H1 (cell line): ENCODE results near the gene DYRK1A. TPM values are rescaled to one million over a fixed set of nuclear protein-coding genes. Genes with fewer than 3 reads are reported as not detected.

Experiments used
- CTCF ChIA-PET: fragments of 300-600 bp; sonication (Branson Sonifier 250); formaldehyde crosslinking; loops from one replicate; lab custom pipeline; 2021; ENCODE audit not compliant: partially characterized antibody; lab: Charles Lee
- POLR2A ChIA-PET: fragments of 300-600 bp; sonication (Branson Sonifier 250); formaldehyde crosslinking; loops from one replicate; lab custom pipeline; 2021; ENCODE audit warnings: inconsistent platforms; ENCODE audit not compliant: partially characterized antibody; lab: Charles Lee
- DNase-seq, 2 experiments: peaks; one replicate each; pipeline versions ENCODE4 v3.0.0 to v3.0.0-alpha.2; 2010 to 2022; ENCODE audit warnings: low spot score in 2 of 2, low read depth in 1 of 2, mixed read lengths in 1 of 2
- FAIRE-seq: peaks from 2 replicates; lab custom pipeline; 2011; peaks lifted over from hg19 to GRCh38; lab: Jason Lieb, UNC
- H2AFZ ChIP-seq: 2 replicates; pipeline ENCODE4 v1.8.1; 2012; ENCODE audit warnings: low read length, inconsistent platforms
- H2AK5ac ChIP-seq: 2 replicates; pipeline ENCODE4 v1.6.1; 2013; ENCODE audit warnings: low read depth, low read length
- H2BK120ac ChIP-seq: replicated peaks from 2 replicates; pipeline ENCODE3; 2013; ENCODE audit warnings: low read depth, low read length, inconsistent platforms
- H2BK12ac ChIP-seq: 2 replicates; pipeline ENCODE4 v1.6.1; 2013; ENCODE audit warnings: low read depth, low read length
- H2BK15ac ChIP-seq: 2 replicates; pipeline ENCODE4 v1.6.1; 2013; ENCODE audit warnings: low read length
- H2BK20ac ChIP-seq: 2 replicates; pipeline ENCODE4 v1.6.1; 2013; ENCODE audit warnings: low read length
- H2BK5ac ChIP-seq: 2 replicates; pipeline ENCODE4 v1.6.1; 2013; ENCODE audit warnings: low read depth, low read length
- H3K14ac ChIP-seq: 2 replicates; pipeline ENCODE4 v1.6.1; 2013; ENCODE audit warnings: inconsistent platforms; ENCODE audit not compliant: insufficient read length
- H3K18ac ChIP-seq: 2 replicates; pipeline ENCODE4 v1.6.1; 2013; ENCODE audit warnings: low read length; ENCODE audit errors: extremely low read depth
- H3K23ac ChIP-seq: 2 replicates; pipeline ENCODE4 v1.6.1; 2013; ENCODE audit warnings: inconsistent platforms; ENCODE audit not compliant: insufficient read length
- H3K23me2 ChIP-seq: 2 replicates; pipeline ENCODE4 v1.6.1; 2013; ENCODE audit warnings: low read depth, low read length
- H3K27ac ChIP-seq: 2 replicates; pipeline ENCODE4 v1.6.1; 2011; ENCODE audit warnings: low read depth, low read length, inconsistent platforms
- H3K27me3 ChIP-seq, 4 experiments: replicated peaks in 1 of 4; 1 replicate in 1 of 4; 2 replicates in 3 of 4; pipeline versions ENCODE4 v1.6.1 to v1.8.1; 2011 to 2013; ENCODE audit warnings: low read length in 3 of 4, mild to moderate bottlenecking in 3 of 4, inconsistent platforms in 2 of 4, mixed read lengths in 2 of 4, moderate library complexity in 1 of 4; ENCODE audit not compliant: control insufficient read depth in 3 of 4, insufficient read depth in 3 of 4; ENCODE audit errors: extremely low read depth in 1 of 4
- H3K36me3 ChIP-seq, 4 experiments: 2 replicates each; pipeline versions ENCODE4 v1.6.1 to v1.8.1; 2011 to 2013; ENCODE audit warnings: mild to moderate bottlenecking in 4 of 4, low read length in 3 of 4, moderate library complexity in 2 of 4, control low read depth in 1 of 4, inconsistent platforms in 1 of 4; ENCODE audit not compliant: insufficient read depth in 4 of 4, control insufficient read depth in 2 of 4
- H3K4ac ChIP-seq: replicated peaks from 2 replicates; pipeline ENCODE3; 2013; ENCODE audit warnings: low read length, low read depth, mixed read lengths, inconsistent platforms; ENCODE audit not compliant: insufficient read length
- H3K4me1 ChIP-seq, 4 experiments: replicated peaks in 1 of 4; 1 replicate in 1 of 4; 2 replicates in 3 of 4; pipeline versions ENCODE4 v1.6.1 to v1.8.1; 2011 to 2013; ENCODE audit warnings: low read length in 3 of 4, inconsistent platforms in 2 of 4, mixed read lengths in 1 of 4; ENCODE audit not compliant: insufficient read depth in 4 of 4, control insufficient read depth in 3 of 4
- H3K4me2 ChIP-seq, 2 experiments: 2 replicates each; pipeline versions ENCODE4 v1.6.1 to v1.8.1; 2011 to 2013; ENCODE audit warnings: low read depth in 2 of 2, low read length in 2 of 2, control low read depth in 1 of 2, inconsistent platforms in 1 of 2, mild to moderate bottlenecking in 1 of 2; ENCODE audit not compliant: insufficient read depth in 1 of 2
- H3K4me3 ChIP-seq, 4 experiments: fragments of 200-600, 300-600 bp in 1 of 4; sonication (generic), shearing (Covaris generic), sonication (Bioruptor Twin) in 1 of 4; 2 replicates each; pipeline versions ENCODE4 v1.5.1 to v1.8.1; 2011 to 2016; ENCODE audit warnings: low read length in 4 of 4, low read depth in 3 of 4, control low read depth in 2 of 4, inconsistent platforms in 2 of 4, mild to moderate bottlenecking in 2 of 4, mixed read lengths in 1 of 4, moderate library complexity in 1 of 4; ENCODE audit not compliant: insufficient read depth in 2 of 4; ENCODE audit errors: extremely low read depth in 1 of 4
- H3K56ac ChIP-seq: replicated peaks from 2 replicates; pipeline ENCODE3; 2013; ENCODE audit warnings: low read depth, mild to moderate bottlenecking, mixed read lengths, low read length, inconsistent platforms; ENCODE audit not compliant: insufficient read length
- H3K79me1 ChIP-seq: 2 replicates; pipeline ENCODE4 v1.6.1; 2013; ENCODE audit warnings: low read depth, low read length, control low read depth
- H3K79me2 ChIP-seq, 2 experiments: 2 replicates each; pipeline versions ENCODE4 v1.6.1 to v1.8.1; 2012 to 2013; ENCODE audit warnings: low read length in 2 of 2, mild to moderate bottlenecking in 2 of 2, inconsistent platforms in 1 of 2; ENCODE audit not compliant: insufficient read depth in 2 of 2, control insufficient read depth in 1 of 2
- H3K9ac ChIP-seq, 4 experiments: replicated peaks in 1 of 4; 1 replicate in 1 of 4; 2 replicates in 3 of 4; pipeline versions ENCODE4 v1.6.1 to v1.8.1; 2011 to 2013; ENCODE audit warnings: low read depth in 3 of 4, low read length in 3 of 4, control low read depth in 2 of 4, mild to moderate bottlenecking in 2 of 4, moderate library complexity in 2 of 4, inconsistent platforms in 1 of 4; ENCODE audit errors: extremely low read depth in 1 of 4
- H3K9me3 ChIP-seq, 2 experiments: 2 replicates each; pipeline versions ENCODE4 v1.6.1 to v1.8.1; 2012 to 2013; ENCODE audit warnings: mild to moderate bottlenecking in 2 of 2, moderate library complexity in 2 of 2, control low read depth in 1 of 2, inconsistent platforms in 1 of 2, low read depth in 1 of 2, low read length in 1 of 2, mixed read lengths in 1 of 2; ENCODE audit not compliant: insufficient read depth in 2 of 2
- H4K20me1 ChIP-seq, 2 experiments: replicated peaks in 1 of 2; 2 replicates each; pipeline versions ENCODE3 to v1.8.1; 2011 to 2013; ENCODE audit warnings: inconsistent platforms in 2 of 2, low read length in 2 of 2, mild to moderate bottlenecking in 1 of 2; ENCODE audit not compliant: insufficient read depth in 2 of 2, control insufficient read depth in 1 of 2
- H4K5ac ChIP-seq: 2 replicates; pipeline ENCODE4 v1.6.1; 2013; ENCODE audit warnings: low read length, low read depth, mixed read lengths, inconsistent platforms; ENCODE audit not compliant: insufficient read length
- H4K8ac ChIP-seq: 2 replicates; pipeline ENCODE4 v1.8.0; 2013; ENCODE audit warnings: mild to moderate bottlenecking, moderate library complexity, low read length, inconsistent platforms; ENCODE audit not compliant: insufficient read depth; ENCODE audit errors: extremely low read depth
- H4K91ac ChIP-seq: replicated peaks from 2 replicates; pipeline ENCODE3; 2013; ENCODE audit warnings: low read length, mixed read lengths, inconsistent platforms; ENCODE audit not compliant: insufficient read length
- CREB1 ChIP-seq: IDR thresholded peaks from 2 replicates; pipeline ENCODE4 v1.6.1; 2012; ENCODE audit warnings: inconsistent platforms
- CTBP2 ChIP-seq: IDR thresholded peaks from 2 replicates; pipeline ENCODE4 v1.7.0; 2011; ENCODE audit warnings: borderline replicate concordance, mild to moderate bottlenecking, moderate library complexity, mixed read lengths, low read length; ENCODE audit not compliant: insufficient read depth, insufficient read length
- KDM4A ChIP-seq: IDR thresholded peaks from one replicate; pipeline ENCODE4 v1.7.1; 2012; ENCODE audit warnings: low read depth, mild to moderate bottlenecking, moderate library complexity, low read length, inconsistent platforms; ENCODE audit not compliant: severe bottlenecking
- KDM5A ChIP-seq: fragments of 200-600 bp; IDR thresholded peaks from 2 replicates; pipeline ENCODE4 v1.7.1; 2012; ENCODE audit warnings: mild to moderate bottlenecking, low read length, inconsistent platforms, mixed read lengths
- POU5F1 ChIP-seq: IDR thresholded peaks from 2 replicates; pipeline ENCODE4 v1.6.1; 2011; ENCODE audit warnings: low read depth, mild to moderate bottlenecking, low read length, moderate library complexity
- TAF1 ChIP-seq: IDR thresholded peaks from 2 replicates; pipeline ENCODE4 v1.6.1; 2011; ENCODE audit warnings: mild to moderate bottlenecking, low read depth, low read length
- WGBS, 2 experiments: shearing (Covaris generic) in 1 of 2; methylation state at CpG; one replicate each; pipeline versions ENCODE4 v1.1.6 to v1.1.7; 2013 to 2015; ENCODE audit warnings: low lambda C conversion rate in 2 of 2, mixed read lengths in 2 of 2, inconsistent platforms in 1 of 2, low coverage in 1 of 2, missing lambda C conversion rate in 1 of 2; ENCODE audit not compliant: insufficient replicate concordance in 2 of 2, insufficient coverage in 1 of 2, insufficient read length in 1 of 2; ENCODE audit errors: extremely low coverage in 1 of 2, missing lambda C conversion rate in 1 of 2; 5-methylcytosine and 5-hydroxymethylcytosine counted together
- polyA plus RNA-seq, 7 experiments: library from polyadenylated mRNA; depleted of rRNA in 3 of 7; stranded (reverse) in 5 of 7; unstranded in 2 of 7; fragments of >200 nt in 5 of 7; fragments of 200-250 nt in 2 of 7; gene quantifications; 1 replicate in 5 of 7; 2 replicates in 1 of 7; 4 replicates in 1 of 7; pipeline versions ENCODE4 v1.2.1 to v1.2.3, GENCODE V29; 2011 to 2013; ENCODE audit warnings: missing spikeins in 2 of 7, mixed read lengths in 2 of 7
- total RNA-seq: library from RNA; stranded (reverse); fragmentation: NEBNext Ultra II Directional; extraction: Animal tissue kit (Norgen Biotek cat#: 25700); gene quantifications from 2 replicates; pipeline ENCODE4 v1.2.1, GENCODE V29; 2021

The DYRK1A gene
- total and polyA plus RNA-seq, 2 of the 8 experiments (the other 6 are each of a cell fraction or from before 2014, with no cell fraction given) = 61.1 to 62.2 TPM

DNA sequence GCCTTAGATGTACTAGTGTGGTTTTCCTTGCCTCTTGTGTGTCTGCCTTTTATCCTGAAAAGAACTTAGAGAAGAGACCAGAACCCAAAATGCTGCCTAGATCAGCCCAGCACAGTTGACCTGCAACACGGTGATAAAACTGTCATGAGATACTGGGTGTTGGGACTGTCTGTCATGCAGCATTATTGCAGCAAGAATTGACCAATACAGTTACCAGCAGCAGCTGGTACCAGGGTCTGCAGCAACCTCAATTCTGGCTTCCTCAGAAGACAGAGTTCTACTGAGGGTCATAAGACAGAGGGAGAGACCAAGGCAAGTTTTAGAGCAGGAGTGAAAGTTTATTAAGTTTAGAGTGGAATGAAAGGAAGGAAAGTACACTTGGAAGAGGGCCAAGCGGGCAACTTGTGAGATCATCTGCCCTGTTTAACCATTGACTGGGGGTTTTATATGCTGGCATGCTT lies 182.0 kb downstream of the DYRK1A start:
- H3K79me2 ChIP-seq = no peaks in the 10 kb centered on the region
- TF ChIP-seq TAF1 (no peak), KDM4A (no peak), POU5F1 (no peak), CREB1 (no peak), CTBP2 (no peak), KDM5A (no peak)

More for the DNA sequence above, 182.0 kb downstream of the DYRK1A start:
- Histone ChIP-seq H3K4me1 (peaks cover 0 to 7% (median 2%) of the 10 kb centered on the region in 4 experiments; a peak in 4 of 7 replicates), H4K5ac (no peak overlapping the region), H2BK20ac (no peak overlapping the region), H3K4me2 (no peak overlapping the region), H4K8ac (no peak overlapping the region), H3K36me3 (no peaks in the 10 kb centered on the region), H3K4ac (no peak overlapping the region), H3K79me1 (no peaks in the 10 kb centered on the region), H3K9ac (no peak overlapping the region), H3K27me3 (no peaks in the 10 kb centered on the region), H3K4me3 (no peak overlapping the region), H2BK12ac (no peak overlapping the region), H4K20me1 (no peaks in the 10 kb centered on the region), H3K56ac (no peak overlapping the region), H3K23me2 (no peaks in the 10 kb centered on the region), H2BK15ac (no peak overlapping the region), H2AFZ (no peak overlapping the region), H3K14ac (no peak overlapping the region), H2BK120ac (no peak overlapping the region), H3K18ac (no peak overlapping the region), H2BK5ac (no peak overlapping the region), H3K23ac (no peak overlapping the region), H2AK5ac (no peak overlapping the region), H3K9me3 (no peaks in the 10 kb centered on the region), H3K27ac (no peak overlapping the region), H4K91ac (no peak overlapping the region)
- FAIRE-seq (no peak), DNase-seq (no peak)
- ChIA-PET CTCF (no interaction called here), POLR2A (interaction anchor here (1.4 kb wide), 1 partner anchor 18 kb away, joined by 3 read pairs; no protein-coding TSS in a partner anchor)
- WGBS, 2 experiments = 77% methylated on average over 2 of the region's 2 CpGs; no CpG with 5 or more reads in 1 of the 2 experiments
